NCI-H1694 (cell line): ENCODE measurements around the gene RBM19.

ENCODE experiments used
- DNase-seq: peaks from one replicate; lab custom pipeline; 2025; lab: John Stamatoyannopoulos, UW

The RBM19 gene

DNA sequence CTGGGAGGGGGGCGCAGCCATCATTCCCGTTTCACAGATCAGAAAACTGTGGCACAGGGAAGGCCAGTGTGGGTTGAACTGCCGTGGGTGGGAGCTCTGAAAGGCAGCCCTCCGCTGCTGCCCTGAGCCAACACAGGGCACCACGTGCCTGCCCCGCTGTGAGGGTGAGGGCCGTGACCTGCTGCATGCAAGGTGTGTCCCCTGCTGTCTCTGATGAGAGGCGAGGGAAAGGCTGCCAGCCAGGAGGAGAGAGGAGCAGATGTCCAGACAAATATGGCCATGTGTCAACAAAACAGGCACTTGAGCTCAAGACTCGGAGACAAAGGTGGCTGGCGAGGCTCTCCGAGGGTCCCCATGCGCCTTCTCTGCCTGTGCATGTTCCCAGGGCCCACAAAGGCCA is 108.8 kb downstream of the RBM19 start:
- DNase-seq = no peak

DNA sequence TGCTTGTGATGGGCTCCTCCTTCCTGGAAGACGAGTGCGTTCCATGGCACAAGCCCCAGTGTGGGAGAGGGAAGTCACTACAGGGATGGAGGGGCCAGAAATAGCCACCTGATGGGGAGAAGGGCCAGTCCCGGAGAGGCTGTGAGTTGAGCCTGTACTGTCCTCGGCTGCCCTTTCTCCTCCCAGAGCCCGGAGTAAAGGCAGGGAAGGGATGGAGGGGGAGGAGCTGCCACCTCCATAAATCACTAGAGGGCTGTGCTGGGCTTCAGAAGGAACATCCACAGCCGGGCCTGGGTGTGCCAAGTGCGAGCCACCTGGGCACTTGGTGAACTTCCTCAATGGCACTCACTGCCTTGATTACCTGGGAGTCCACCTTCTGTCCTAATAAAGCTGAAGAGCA is 110.1 kb downstream of the RBM19 start:
- no peak for DNase-seq

DNA sequence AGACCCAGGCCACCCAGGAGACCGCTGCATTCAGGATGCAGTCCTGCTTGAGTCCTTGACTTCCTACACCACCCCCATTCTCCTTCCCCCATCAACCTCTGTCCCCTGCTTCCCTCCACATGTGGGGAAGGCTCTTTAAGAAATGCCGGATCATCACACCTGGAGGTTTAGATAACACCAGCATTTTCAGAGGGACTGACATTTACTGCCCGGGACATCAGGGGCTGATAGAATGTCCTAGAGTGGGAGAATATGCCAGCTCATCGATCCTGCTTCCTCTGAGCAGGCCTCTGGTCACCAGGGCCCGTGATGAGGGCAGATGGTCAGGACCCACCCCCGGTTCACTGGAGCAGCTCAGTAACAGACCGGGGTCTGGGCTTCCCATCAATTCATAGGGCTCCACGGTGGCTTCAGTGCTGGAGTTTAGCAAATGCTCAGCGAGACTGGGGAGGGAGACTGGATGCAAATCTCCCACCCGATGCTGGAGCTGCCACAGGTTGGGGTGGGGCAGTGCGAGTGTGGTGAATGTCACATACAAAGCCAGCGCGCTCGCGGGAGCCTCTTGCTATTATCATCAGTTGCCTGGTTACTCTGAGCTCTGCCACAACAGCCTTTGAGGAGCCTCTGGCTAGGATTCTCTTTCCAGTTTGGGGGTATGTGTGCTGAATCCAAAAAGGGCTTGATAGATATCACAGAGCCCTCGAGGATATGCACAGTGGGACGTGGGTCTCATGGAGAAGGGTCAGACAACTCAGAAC is 111.6 kb downstream of the RBM19 start:
- no peak for DNase-seq

DNA sequence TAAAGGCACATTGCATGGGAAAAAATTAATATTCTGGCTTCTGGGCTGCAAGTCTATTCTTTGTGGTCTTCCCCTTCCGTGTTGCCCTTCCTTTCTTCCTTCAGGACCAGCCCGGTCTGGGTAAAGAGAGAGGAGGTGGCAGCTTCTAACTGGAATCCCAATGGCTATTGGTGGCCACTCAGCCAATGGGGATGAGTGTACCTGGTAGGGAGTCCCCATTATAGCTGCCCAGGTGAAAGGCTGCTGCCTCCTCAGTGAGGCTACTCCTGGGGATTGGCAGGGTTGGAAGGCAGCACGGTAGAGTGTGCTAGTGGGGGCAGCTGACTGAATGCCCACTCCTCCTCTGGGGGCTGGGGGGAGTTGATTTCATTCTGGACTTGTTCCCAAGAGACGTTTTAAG is 112.6 kb downstream of the RBM19 start:
- no peak for DNase-seq

DNA sequence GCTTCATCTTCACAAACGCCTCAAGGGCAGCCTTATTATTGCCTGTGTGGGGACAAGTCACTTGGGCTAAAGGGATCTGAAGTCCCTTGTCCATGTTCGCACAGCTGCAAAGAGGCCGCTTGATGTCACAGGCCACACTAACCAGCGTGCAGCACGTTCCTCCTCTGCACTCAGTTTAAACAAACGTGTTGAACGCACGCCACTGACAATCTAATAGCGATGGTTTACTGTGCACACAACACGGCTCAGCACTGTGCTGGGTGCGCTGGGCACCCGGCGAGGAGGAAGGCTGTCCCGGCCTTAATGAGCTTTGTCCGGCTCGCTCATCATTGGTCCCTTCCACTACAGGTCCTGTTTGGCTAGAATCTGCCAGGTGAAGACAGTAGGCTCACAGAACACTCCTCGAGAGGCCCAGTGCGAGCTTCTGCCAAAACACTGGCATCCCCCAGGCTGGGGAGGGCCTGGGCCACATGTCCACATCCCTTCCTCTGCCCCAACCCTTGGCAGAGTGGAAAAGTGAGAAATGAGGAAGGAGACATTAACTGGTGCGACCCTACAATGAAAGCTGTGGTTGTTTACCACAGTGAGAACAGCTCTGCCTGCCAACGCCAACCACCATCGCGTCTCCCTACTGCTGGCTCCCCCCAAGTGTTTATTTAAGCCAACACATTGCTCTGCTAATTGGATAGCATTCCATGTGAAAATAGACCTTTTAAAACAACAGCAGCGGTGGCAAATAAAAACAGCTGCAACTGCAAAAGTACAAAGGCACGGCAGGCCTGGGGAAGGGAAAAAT is 113.2 kb downstream of the RBM19 start:
- peak; percentile 77 for DNase-seq

DNA sequence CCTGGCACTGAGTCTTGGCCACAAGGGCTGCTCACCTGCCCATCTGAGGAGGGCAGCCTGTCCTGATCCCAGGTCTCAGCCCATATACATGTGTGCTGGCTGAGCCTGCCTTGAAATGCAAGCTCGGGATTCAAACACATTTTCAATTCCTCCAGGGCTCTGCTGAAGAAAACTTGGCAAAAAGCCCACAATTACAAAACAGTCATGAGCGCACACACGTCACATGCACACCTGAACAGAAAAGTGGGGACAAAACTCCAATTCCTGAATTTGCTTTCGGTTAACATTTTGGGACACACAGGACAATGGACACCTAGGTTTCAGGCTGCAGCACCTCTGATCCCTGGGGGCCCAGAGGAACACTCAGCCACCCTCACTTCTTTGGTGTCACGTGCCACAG is 113.9 kb downstream of the RBM19 start:
- DNase-seq = no peak

DNA sequence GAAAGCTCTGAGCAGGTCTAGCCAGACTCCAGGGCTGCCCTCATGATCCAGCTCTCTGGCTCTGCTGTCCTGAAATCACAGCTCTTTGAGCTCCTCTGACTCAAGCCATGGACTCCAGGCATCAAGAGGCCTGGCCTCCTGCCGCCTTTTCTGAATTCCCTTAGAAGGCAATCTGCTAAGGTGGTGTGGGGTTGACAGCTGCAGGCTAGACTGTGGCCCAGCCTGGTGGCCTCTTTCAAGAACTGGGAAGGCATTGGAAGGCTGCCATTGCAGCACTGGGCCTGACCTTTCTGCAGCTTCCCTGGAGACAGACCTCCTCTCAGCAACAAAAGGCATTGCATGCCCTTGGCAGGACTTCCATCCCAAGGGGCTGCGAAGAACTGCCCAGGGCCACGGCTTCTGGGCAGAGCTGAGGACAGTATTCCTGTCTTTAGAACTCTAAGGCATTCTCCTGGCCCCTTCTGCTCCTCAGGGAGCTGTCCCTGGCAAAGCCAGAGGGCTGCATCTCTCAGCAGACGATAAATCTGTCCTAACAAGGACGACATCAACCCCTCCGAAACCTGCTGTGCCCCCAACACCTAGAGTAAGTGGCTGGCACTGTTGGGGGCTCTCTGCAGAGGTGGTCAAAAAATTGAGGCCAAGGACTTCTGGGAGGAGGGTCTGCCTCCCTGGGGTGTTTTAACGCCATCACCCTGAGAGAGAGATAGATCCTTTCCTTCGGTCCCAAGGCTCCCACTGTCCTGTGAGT is 115.6 kb downstream of the RBM19 start:
- DNase-seq = no peak

DNA sequence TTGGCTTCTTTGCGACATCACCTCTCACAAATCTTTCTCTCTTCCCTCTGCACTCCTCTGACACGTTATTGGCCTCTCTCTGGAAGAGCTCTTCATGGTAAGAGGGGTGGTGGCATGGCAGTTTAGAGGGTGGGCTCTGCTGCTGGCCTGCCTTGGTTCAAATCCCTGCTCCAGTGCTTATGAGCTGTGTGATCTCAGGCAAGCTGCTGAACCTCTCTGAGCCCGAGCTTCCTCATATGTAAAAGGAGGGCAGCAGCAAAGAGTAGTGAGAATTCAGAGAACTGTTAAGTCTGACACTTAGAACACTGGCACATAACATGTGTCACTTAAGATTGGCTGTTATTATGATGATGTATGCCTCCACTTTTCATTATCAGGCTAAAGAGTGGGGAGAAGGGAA is 118.3 kb downstream of the RBM19 start:
- no peak for DNase-seq

DNA sequence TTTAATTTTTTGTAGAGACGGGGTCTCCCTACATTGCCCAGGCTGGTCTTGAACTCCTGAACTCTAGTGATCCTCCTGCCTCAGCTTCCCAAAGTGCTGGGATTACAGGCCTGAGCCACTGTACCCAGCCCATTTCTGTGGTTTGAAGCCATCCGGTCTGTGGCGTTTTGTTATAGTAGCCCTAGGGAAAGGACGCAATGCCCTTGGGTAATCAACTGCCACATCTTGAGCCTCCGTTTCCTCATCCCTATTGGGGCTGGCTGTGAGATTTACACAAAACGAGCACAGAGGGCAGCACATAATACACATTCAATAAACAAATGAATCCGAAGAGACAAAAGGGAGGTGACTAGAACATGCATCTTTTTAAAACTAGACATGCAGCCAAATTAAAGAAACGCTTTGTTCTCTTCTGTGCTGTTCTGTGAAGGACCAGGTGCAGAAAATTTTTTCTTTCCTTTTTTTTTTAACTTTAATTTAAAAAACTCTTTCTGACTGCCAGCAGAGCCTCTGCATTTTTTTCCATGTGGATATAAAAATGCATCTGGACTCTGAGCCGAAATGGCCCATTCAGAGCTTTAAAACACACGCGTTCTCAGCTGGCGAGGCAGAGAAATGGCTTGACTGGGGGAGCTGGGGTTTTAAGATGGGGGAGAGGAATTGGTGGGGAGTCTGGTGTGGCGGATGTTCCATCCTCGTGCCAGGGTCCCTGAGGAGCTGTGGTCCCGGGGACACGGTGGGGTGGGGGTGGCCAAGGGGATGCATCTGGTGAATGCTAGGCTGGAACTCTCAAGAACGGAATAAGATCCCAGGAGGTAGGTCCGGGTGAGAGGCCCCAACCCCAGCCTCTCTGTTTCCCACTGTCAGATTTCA is 119.0 kb downstream of the RBM19 start:
- no peak for DNase-seq

DNA sequence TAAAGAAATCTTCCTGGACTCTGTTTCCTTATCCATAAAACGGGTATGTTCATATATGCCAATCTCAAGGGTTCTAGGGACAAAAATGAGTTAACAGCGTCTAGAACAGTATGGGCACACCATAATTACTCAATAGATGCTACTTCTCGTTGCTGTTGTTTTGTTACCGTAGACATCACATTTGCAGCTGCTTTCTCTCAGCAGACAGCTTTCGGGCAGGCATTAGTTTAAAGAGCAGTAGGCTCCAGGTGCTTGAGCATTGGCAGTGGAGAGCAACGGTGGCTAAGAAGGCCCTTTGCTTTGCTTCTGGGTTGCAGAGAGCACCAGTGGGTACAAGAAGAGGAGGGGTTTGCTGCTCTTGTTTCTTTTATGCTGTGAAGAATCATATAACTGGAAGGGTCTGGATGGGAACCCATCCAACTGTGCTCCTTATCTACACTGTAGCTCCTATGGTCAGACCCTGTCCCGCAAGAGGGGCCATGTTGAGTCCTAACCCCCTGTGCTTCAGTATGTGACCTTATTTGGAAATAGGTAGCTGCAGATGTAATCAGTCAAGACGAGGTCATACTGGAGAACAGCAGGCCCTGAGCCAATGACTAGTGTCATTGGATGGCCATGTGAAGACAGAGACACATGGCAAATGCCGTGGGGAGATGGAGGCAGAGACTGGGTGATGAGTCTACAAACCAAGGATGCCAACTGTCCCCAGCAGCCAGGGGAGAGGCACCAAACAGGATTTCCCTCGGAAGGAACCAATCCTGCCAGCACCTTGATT is 120.0 kb downstream of the RBM19 start:
- no peak for DNase-seq

DNA sequence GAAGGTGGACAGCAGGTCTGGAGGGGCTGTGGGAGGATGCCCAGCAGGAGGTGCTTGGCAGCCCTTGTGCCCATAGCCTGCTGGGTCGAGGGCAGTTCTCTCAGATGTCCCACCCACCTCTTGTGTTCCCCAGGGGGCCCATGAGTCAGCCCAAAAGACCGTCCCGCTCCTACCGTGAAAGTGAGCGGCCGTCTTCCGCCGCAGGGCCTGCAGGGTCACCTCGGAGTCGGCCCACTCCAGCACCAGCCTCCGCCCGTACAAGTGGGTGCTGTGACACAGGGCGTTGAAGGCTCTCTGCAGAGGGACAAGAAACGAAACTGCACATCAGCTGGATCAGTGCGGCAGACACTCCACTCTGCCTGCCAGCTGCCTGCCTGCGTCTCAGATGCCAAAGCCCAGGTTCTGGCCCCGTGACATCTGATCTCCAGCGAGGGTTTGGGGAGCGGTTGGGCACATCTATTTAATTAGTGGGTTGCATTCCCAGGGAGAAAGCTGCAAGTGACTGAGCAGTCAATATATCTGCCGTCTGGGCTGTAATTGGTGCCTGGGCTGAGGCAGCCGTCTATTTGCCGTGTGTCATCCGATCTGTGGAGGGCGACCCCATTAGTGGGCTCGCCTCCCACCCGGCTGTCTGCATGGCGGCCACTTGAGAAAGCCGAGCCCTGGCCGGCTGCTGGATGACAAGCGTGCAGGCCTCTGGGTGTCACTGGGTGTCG is 121.5 kb downstream of the RBM19 start:
- DNase-seq = no peak

DNA sequence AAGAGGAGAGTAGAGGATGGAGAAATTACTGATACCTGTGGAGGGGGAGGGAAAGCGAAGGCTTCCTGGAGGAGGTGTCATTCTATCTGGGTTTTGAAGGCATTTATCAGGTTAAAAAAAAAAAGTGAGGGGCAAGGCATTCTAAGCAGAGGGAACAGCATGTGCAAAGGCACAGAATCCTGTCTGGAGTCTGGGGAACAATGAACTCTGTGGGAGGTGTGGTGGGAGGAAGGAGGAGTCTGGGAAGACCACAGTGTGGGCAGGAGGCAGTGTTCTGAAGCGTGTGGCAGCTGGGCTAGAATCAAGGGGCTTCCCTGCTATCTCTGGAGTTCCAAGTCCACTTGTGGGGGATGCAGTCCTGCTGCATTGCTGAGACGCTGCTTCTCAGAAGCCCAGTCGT is 123.4 kb downstream of the RBM19 start:
- no peak for DNase-seq

DNA sequence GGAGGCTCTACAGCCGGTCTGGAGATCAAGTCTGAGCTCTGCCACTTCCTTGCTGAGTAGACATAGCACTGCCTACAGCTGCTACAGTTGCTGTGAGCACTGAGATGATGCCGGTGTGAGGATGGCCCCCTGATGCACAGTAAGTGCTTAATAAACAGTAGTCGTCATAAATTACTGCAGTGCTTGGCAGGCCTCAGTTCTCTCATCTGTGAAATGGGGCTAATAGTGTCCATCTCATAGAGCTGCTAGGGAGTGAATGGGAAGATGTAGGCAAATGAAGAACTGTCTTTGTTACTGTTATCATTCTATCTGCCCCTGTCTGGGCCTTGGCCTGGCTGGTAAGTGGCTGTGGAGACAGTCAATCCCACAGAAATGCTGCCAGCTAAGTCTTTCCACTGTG is 124.3 kb downstream of the RBM19 start:
- DNase-seq = no peak

DNA sequence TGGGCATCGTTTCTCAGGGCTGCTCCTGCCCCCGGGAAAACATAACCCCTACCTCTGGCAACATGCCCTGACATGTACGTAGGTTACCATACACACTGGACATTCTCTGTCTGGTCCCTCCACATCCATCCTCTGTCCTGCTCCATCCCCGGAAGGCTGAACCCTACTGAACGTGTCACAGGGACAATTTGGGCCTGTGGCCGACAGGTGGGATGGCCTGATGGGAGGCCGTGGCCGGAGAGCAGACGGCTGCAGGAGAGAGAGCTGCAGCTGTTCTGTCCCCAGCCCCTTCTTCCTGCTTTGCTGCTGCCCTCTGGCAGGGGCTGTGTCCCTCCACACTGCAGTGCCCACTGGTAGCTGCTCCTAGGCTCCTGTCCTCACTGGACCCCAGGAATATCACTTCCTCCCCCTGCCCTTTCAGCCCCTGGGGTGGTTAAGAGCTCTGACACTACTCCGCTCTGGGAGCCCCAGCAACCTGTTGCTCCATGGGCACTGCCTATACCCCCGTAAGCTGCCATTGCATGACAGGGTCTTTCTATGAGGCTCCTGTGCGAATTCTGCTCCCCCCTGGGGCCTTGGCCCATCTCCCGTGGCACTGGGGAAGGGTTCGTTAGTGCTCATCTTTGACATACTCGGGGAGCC is 125.6 kb downstream of the RBM19 start:
- DNase-seq = no peak

DNA sequence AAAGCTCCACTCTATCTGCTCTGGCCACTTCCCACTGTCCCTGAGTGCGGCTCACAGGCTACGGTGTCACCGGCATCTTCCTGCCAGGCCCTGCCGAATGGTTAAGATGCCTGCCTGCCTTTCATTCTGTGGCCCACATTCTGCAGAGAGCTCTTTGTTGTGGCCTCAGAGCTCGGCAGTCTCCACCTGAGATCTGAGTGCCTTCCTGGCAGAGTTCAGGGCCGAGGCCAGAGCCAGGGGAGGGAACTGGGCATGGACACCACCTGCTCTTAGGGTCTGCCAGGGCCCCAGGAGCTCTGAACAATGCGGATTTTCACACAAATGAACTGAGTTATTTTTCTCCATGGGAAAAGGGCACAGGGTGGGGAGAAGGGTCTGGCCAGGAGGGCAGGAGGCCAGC is 127.2 kb downstream of the RBM19 start:
- DNase-seq = no peak

DNA sequence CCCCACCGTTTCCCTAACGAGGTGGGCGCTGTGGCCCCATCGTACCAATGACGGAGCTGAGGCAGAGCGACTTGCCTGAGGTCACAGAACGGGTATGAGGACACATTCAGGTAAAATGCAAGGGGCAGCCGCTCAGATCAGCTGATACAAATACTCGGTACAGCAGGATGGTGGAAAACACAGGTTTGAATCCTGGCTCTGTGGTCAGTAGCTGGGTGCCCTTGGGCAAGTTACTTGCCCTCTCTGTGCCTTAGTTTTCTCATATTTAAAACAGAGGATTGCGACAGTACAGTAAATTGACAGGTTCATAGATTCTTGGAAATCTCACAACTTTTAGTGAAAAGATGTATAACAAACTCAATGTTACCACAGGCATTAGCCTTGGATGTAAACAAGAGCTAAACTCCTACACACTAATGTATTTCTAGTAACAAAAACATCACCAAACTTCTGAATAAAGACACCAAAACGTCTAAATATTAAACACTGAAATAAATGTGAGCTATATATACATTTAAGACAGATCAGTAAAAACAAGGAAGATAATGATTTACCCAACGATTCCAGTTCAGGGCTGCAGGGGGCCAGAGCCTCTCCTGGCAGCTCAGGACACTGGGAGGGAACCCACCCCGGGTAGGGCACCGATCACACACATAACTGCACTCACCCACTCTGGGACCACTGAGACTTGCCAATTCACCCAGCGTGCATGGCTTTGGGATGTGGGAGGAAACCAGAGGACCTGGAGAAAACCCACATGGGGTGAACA is 128.4 kb downstream of the RBM19 start:
- no peak for DNase-seq

DNA sequence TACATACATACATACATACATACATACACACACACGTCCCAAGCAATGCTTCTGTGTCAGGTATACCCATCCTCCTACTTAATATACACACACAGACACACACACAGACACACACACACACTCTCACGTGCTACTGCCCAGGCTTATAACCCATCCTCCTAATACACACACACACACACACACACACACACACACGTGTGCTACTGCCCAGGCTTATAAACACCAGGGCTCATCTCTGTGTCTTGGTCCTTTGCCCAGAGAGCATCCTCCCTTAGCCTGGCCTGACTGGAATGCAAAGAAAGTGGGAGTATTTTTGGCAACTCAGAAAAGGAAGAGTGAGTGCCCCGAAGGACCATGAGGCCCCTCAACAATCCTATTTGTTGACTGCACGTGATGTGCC is 129.0 kb downstream of the RBM19 start:
- no peak for DNase-seq

DNA sequence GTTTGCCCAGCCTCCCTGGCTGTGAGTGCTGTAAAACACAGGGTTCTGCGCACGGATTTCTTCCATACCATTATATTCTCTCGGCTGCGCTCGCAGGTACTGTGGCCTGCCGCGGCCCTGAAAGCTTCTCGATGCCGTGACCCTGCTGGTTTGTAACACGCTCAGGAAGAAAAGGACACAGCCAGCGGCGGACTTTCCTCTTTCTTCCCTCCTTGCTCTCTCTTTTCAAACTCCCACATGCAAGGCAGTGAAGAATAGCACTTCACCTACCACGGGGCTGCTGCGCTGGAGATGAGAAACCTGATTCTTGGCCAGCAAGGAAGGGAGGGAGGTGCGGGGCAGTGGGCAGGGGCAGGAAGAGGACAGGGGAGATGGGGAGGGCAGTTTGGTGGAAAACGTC is 130.2 kb downstream of the RBM19 start:
- DNase-seq = no peak

DNA sequence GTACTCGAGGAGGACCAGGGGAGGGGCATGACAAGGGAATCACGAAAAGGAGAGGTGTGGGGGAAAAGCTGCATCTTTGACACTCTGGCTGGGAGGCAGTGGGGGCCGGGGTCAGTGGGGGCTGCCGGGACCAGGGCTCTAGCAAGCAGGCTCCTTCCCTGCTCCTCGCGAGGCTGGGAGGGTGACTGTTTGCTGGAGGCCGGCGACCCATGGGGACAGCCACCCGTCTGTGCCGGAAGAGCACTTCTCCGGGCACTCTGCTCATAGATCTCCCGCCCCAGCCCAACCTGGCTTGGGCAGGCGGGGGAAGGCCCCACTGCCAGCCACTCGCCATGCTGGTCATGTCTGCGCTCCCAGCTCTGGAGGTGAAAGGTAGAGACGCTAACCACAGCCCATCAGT is 130.7 kb downstream of the RBM19 start:
- no peak for DNase-seq
